SK-N-SH treated with all-trans-retinoic acid at 6 μM for 48 hours (cell line): Measurements from ENCODE around the gene AAMP.

Experiments used
- ATAC-seq: fragments of 200-7000 bp; cut with Tn5 transposase; 3 replicates; pipeline ENCODE4 v1.9.1; 2020; ENCODE audit warnings: mild to moderate bottlenecking, moderate library complexity
- ARNTL ChIP-seq: fragments of 450-650 bp; formaldehyde crosslinking; IDR thresholded peaks from 2 replicates; pipeline ENCODE4 v1.5.0; 2020; ENCODE audit warnings: low read depth, mild to moderate bottlenecking, moderate library complexity, borderline replicate concordance
- BACH2 ChIP-seq: fragments of 250-450 bp; sonication (Bioruptor Pico); IDR thresholded peaks from 2 replicates; pipeline ENCODE4 v1.9.0; 2021; ENCODE audit warnings: mild to moderate bottlenecking, borderline replicate concordance
- CREB5 ChIP-seq: fragments of 250-450 bp; sonication (Bioruptor Pico); IDR thresholded peaks from 2 replicates; pipeline ENCODE4 v1.5.1; 2020; ENCODE audit warnings: low read depth, mild to moderate bottlenecking, moderate library complexity
- CSDC2 ChIP-seq: fragments of 250-450 bp; sonication (Bioruptor Pico); IDR thresholded peaks from 2 replicates; pipeline ENCODE4 v1.5.0; 2020; ENCODE audit warnings: mild to moderate bottlenecking, moderate library complexity
- CSRNP3 ChIP-seq: fragments of 250-450 bp; sonication (Bioruptor Pico); IDR thresholded peaks from 2 replicates; pipeline ENCODE4 v1.5.1; 2021; ENCODE audit warnings: mild to moderate bottlenecking, moderate library complexity
- ESRRG ChIP-seq: fragments of 250-450 bp; sonication (Bioruptor Pico); IDR thresholded peaks from 2 replicates; pipeline ENCODE4 v1.6.1; 2021; ENCODE audit warnings: mild to moderate bottlenecking
- GLIS3 ChIP-seq: fragments of 250-450 bp; sonication (Bioruptor Pico); IDR thresholded peaks from 2 replicates; pipeline ENCODE4 v1.5.0; 2020; ENCODE audit warnings: mild to moderate bottlenecking, moderate library complexity
- ISL1 ChIP-seq: fragments of 250-450 bp; sonication (Bioruptor Pico); IDR thresholded peaks from 2 replicates; pipeline ENCODE4 v2.1.2; 2022; ENCODE audit warnings: mild to moderate bottlenecking, moderate library complexity
- OSR1 ChIP-seq: fragments of 250-450 bp; sonication (Bioruptor Pico); IDR thresholded peaks from 2 replicates; pipeline ENCODE4 v1.8.0; 2022; ENCODE audit warnings: moderate library complexity, mild to moderate bottlenecking, inconsistent platforms
- PATZ1 ChIP-seq: fragments of 250-450 bp; sonication (Bioruptor Pico); IDR thresholded peaks from 2 replicates; pipeline ENCODE4 v1.8.0; 2020; ENCODE audit warnings: mild to moderate bottlenecking, moderate library complexity, borderline replicate concordance
- PPARA ChIP-seq: fragments of 250-450 bp; sonication (Bioruptor Pico); IDR thresholded peaks from 2 replicates; pipeline ENCODE4 v1.5.0; 2020; ENCODE audit warnings: mild to moderate bottlenecking, borderline replicate concordance
- RARB ChIP-seq: fragments of 250-450 bp; sonication (Bioruptor Pico); IDR thresholded peaks from 2 replicates; pipeline ENCODE4 v1.8.0; 2021; ENCODE audit warnings: mild to moderate bottlenecking, moderate library complexity
- SNAI2 ChIP-seq: fragments of 250-450 bp; sonication (Bioruptor Pico); IDR thresholded peaks from 2 replicates; pipeline ENCODE4 v1.5.0; 2020; ENCODE audit warnings: mild to moderate bottlenecking, moderate library complexity
- TCF4 ChIP-seq: fragments of 250-450 bp; sonication (Bioruptor Pico); IDR thresholded peaks from 2 replicates; pipeline ENCODE4 v1.8.0; 2021; ENCODE audit warnings: mild to moderate bottlenecking, moderate library complexity, borderline replicate concordance
- TOX ChIP-seq: fragments of 250-450 bp; sonication (Bioruptor Pico); IDR thresholded peaks from 2 replicates; pipeline ENCODE4 v1.8.0; 2021; ENCODE audit warnings: mild to moderate bottlenecking, moderate library complexity, borderline replicate concordance
- TSHZ2 ChIP-seq: fragments of 250-450 bp; sonication (Bioruptor Pico); IDR thresholded peaks from 2 replicates; pipeline ENCODE4 v1.5.0; 2020; ENCODE audit warnings: mild to moderate bottlenecking, moderate library complexity
- ZC3H10 ChIP-seq: fragments of 250-450 bp; sonication (Bioruptor Pico); IDR thresholded peaks from 2 replicates; pipeline ENCODE4 v1.5.1; 2021; ENCODE audit warnings: mild to moderate bottlenecking, moderate library complexity
- ZFP3 ChIP-seq: fragments of 250-450 bp; sonication (Bioruptor Pico); IDR thresholded peaks from 2 replicates; pipeline ENCODE4 v1.5.0; 2020; ENCODE audit warnings: mild to moderate bottlenecking, moderate library complexity
- ZFP30 ChIP-seq: fragments of 450-650 bp; formaldehyde crosslinking; IDR thresholded peaks from 2 replicates; pipeline ENCODE4 v1.5.0; 2022; ENCODE audit warnings: mild to moderate bottlenecking, moderate library complexity
- ZNF8 ChIP-seq: fragments of 450-650 bp; formaldehyde crosslinking; IDR thresholded peaks from 2 replicates; pipeline ENCODE4 v1.5.0; 2020; ENCODE audit warnings: mild to moderate bottlenecking, moderate library complexity

Gene AAMP

GRCh38 chr2:218245214-218245613 lies 24.7 kb downstream of the AAMP start:
- TF ChIP-seq TSHZ2 (no peak), CSDC2 (CRISPR knock-in tag) (no peak), GLIS3 (CRISPR knock-in tag) (no peak), PPARA (CRISPR knock-in tag) (no peak), ZC3H10 (CRISPR knock-in tag) (no peak), TOX (CRISPR knock-in tag) (no peak)
- no peak for ATAC-seq

- no peak for ATAC-seq
Measured at GRCh38 chr2:218244665-218245064, 25.3 kb downstream of the AAMP start.

GRCh38 chr2:218244204-218244603 lies 25.7 kb downstream of the AAMP start:
- ATAC-seq = no peak
- no peak for TF ChIP-seq ZC3H10 (CRISPR knock-in tag)
- TF ChIP-seq CSDC2 (CRISPR knock-in tag) = no peak
- TF ChIP-seq ZFP3 (CRISPR knock-in tag) = no peak
- TF ChIP-seq PATZ1 (CRISPR knock-in tag) = no peak
- no peak for TF ChIP-seq GLIS3 (CRISPR knock-in tag)
- TF ChIP-seq TOX (CRISPR knock-in tag) = no peak
- no peak for TF ChIP-seq TSHZ2
- TF ChIP-seq ESRRG (CRISPR knock-in tag) = no peak
- no peak for TF ChIP-seq ZFP30 (CRISPR knock-in tag)
- TF ChIP-seq, all 23 proteins: peak for 0

More at GRCh38 chr2:218244665-218245064, 25.3 kb downstream of the AAMP start:
- no peak for TF ChIP-seq CSRNP3 (CRISPR knock-in tag)
- TF ChIP-seq OSR1 (CRISPR knock-in tag) = no peak
- TF ChIP-seq TCF4 = no peak
- TF ChIP-seq CSDC2 (CRISPR knock-in tag) = no peak
- no peak for TF ChIP-seq CREB5 (CRISPR knock-in tag)
- TF ChIP-seq ARNTL (CRISPR knock-in tag) = no peak
- TF ChIP-seq ZC3H10 (CRISPR knock-in tag) = no peak
- no peak for TF ChIP-seq ZFP30 (CRISPR knock-in tag)
- TF ChIP-seq SNAI2 (CRISPR knock-in tag) = no peak
- TF ChIP-seq TOX (CRISPR knock-in tag) = no peak
- TF ChIP-seq ISL1 = no peak
- no peak for TF ChIP-seq BACH2 (CRISPR knock-in tag)
- no peak for TF ChIP-seq GLIS3 (CRISPR knock-in tag)
- TF ChIP-seq ZNF8 (CRISPR knock-in tag) = no peak
- TF ChIP-seq RARB (CRISPR knock-in tag) = no peak
